HEK293T (cell line): Measurements from ENCODE around the gene NUP37.
A peak's percentile ranks its signal among the peaks of the same experiment; 100 is the strongest.

ENCODE experiments used
- CTCF ChIA-PET: fragments of 350-600 bp; formaldehyde crosslinking; extraction: SDS; loops from one replicate; lab custom pipeline; 2021; ENCODE audit warnings: antibody characterized with exemption, inconsistent platforms; lab: Yijun Ruan, JAX
- POLR2A ChIA-PET: fragments of 350-600 bp; formaldehyde crosslinking; extraction: SDS; loops from one replicate; lab custom pipeline; 2020; ENCODE audit warnings: antibody characterized with exemption, inconsistent platforms; lab: Yijun Ruan, JAX
- DNase-seq: peaks from one replicate; pipeline ENCODE4 v3.0.0; 2012; ENCODE audit warnings: mixed read lengths; ENCODE audit errors: extremely low spot score
- ARNT ChIP-seq: fragments of 450-650 bp; IDR thresholded peaks from 2 replicates; pipeline ENCODE4 v1.6.1; 2017; ENCODE audit warnings: mild to moderate bottlenecking
- BHLHE40 ChIP-seq: fragments of 450-650 bp; IDR thresholded peaks from 2 replicates; pipeline ENCODE4 v1.6.1; 2016; ENCODE audit warnings: mild to moderate bottlenecking, moderate library complexity, borderline replicate concordance
- CTBP1 ChIP-seq: fragments of 450-650 bp; IDR thresholded peaks from 2 replicates; pipeline ENCODE4 v1.6.1; 2016; ENCODE audit warnings: borderline replicate concordance
- ELF4 ChIP-seq: fragments of 450-650 bp; IDR thresholded peaks from 2 replicates; pipeline ENCODE4 v1.6.1; 2017; ENCODE audit warnings: antibody characterized with exemption
- FOXA1 ChIP-seq: fragments of 450-650 bp; IDR thresholded peaks from 2 replicates; pipeline ENCODE4 v1.6.1; 2016; ENCODE audit warnings: mild to moderate bottlenecking
- FOXK2 ChIP-seq: fragments of 450-650 bp; IDR thresholded peaks from 2 replicates; pipeline ENCODE4 v1.6.1; 2016; ENCODE audit warnings: mild to moderate bottlenecking
- FOXM1 ChIP-seq: fragments of 450-650 bp; IDR thresholded peaks from 2 replicates; pipeline ENCODE4 v1.6.1; 2017; ENCODE audit warnings: mild to moderate bottlenecking, borderline replicate concordance
- HDGF ChIP-seq: fragments of 450-650 bp; IDR thresholded peaks from 2 replicates; pipeline ENCODE4 v1.6.1; 2017; ENCODE audit warnings: antibody characterized with exemption, borderline replicate concordance
- L3MBTL2 ChIP-seq: fragments of 450-650 bp; conservative IDR thresholded peaks from 2 replicates; pipeline ENCODE4 v1.6.1; 2016; ENCODE audit warnings: mild to moderate bottlenecking
- LEF1 ChIP-seq: fragments of 450-650 bp; IDR thresholded peaks from 2 replicates; pipeline ENCODE4 v1.6.1; 2017; ENCODE audit warnings: mild to moderate bottlenecking, borderline replicate concordance
- NFRKB ChIP-seq: fragments of 450-650 bp; IDR thresholded peaks from 2 replicates; pipeline ENCODE4 v1.6.1; 2016; ENCODE audit warnings: mild to moderate bottlenecking, moderate library complexity
- PKNOX1 ChIP-seq: fragments of 450-650 bp; IDR thresholded peaks from 2 replicates; pipeline ENCODE4 v1.6.1; 2016
- SP1 ChIP-seq: fragments of 450-650 bp; IDR thresholded peaks from 2 replicates; pipeline ENCODE4 v1.6.1; 2017
- SUZ12 ChIP-seq: fragments of 450-650 bp; IDR thresholded peaks from 2 replicates; pipeline ENCODE4 v1.6.1; 2016; ENCODE audit warnings: mild to moderate bottlenecking
- TARDBP ChIP-seq: fragments of 450-650 bp; IDR thresholded peaks from 2 replicates; pipeline ENCODE4 v1.6.1; 2016
- ZNF384 ChIP-seq: fragments of 450-650 bp; IDR thresholded peaks from 2 replicates; pipeline ENCODE4 v1.6.1; 2016

Gene NUP37

GRCh38 chr12:102061560-102062418 is 58.1 kb downstream of the NUP37 start, which contains the start of gene WASHC3:
Gene WASHC3, minus strand, starts transcription at chr12:102061991. Its CDS starts 29 bp downstream, at chr12:102061962.
- no peak for TF ChIP-seq SP1
- peak; percentile 47; the same call in 1 of the 2 replicates for TF ChIP-seq ELF4
- no peak for TF ChIP-seq SUZ12
- TF ChIP-seq CTBP1, result no peak
- peak; percentile 27; the same call in 1 of the 2 replicates for TF ChIP-seq PKNOX1
- DNase-seq, result peak; percentile 88
- CTCF ChIA-PET, result interaction anchor here (0.7 kb wide), 1 partner anchor 277 kb away, joined by 3 read pairs; no protein-coding TSS in a partner anchor
- POLR2A ChIA-PET, result interaction anchor here (0.6 to 1.5 kb wide), 9 partner anchors 8 to 130 kb away, joined by 3 to 5 read pairs (median 3); partner anchors contain the start of genes NUP37 and PARPBP

DNA sequence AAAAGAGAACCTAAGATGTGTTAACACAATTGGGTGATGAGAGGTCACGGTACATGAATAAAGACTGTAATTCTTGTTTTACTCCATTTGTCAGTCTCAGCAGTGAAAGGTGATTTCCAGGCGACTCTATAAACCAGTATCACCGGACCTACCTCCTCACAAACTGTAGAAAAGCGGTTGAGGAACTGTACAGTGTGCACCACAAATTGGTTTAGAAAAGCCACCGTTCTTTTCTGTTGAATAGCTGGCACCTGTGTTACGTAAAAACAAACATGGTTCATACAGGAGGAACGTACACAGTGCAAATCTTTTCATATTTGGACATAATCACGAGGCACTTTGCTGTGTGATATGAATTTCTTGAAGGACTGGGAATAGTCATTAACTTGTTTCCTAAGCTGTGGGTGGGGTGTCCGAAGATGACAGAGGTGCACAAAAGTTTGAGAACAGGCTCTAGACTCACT is 58.8 kb downstream of the NUP37 start:
- TF ChIP-seq HDGF, result no peak
- no peak for TF ChIP-seq LEF1
- no peak for TF ChIP-seq ARNT
- no peak for TF ChIP-seq PKNOX1
- no peak for TF ChIP-seq ELF4
- TF ChIP-seq FOXA1, result no peak
- no peak for TF ChIP-seq ZNF384
- TF ChIP-seq FOXK2, result no peak
- no peak for TF ChIP-seq L3MBTL2
- no peak for TF ChIP-seq FOXM1
- no peak for TF ChIP-seq SUZ12
- TF ChIP-seq NFRKB, result no peak
- TF ChIP-seq BHLHE40, result no peak
- no peak for TF ChIP-seq CTBP1
- no peak for TF ChIP-seq TARDBP
- TF ChIP-seq SP1, result no peak
- no peak for DNase-seq
- CTCF ChIA-PET, result interaction anchor here (0.7 kb wide), 1 partner anchor 276 kb away, joined by 3 read pairs; no protein-coding TSS in a partner anchor
- POLR2A ChIA-PET, result interaction anchor here (1.1 to 1.5 kb wide), 2 partner anchors 9 to 59 kb away, joined by 4 to 5 read pairs; partner anchors contain the start of genes NUP37 and PARPBP

- DNase-seq, result no peak
- no peak for TF ChIP-seq L3MBTL2
- TF ChIP-seq HDGF, result no peak
- no peak for TF ChIP-seq CTBP1
- no peak for TF ChIP-seq LEF1
- TF ChIP-seq ARNT, result no peak
- TF ChIP-seq FOXK2, result no peak
- no peak for TF ChIP-seq ELF4
- TF ChIP-seq FOXA1, result no peak
- no peak for TF ChIP-seq ZNF384
- no peak for TF ChIP-seq FOXM1
- TF ChIP-seq SP1, result no peak
- no peak for TF ChIP-seq TARDBP
- no peak for TF ChIP-seq BHLHE40
- no peak for TF ChIP-seq NFRKB
- TF ChIP-seq PKNOX1, result no peak
- no peak for TF ChIP-seq SUZ12
- CTCF ChIA-PET, result no interaction called here
- POLR2A ChIA-PET, result no interaction called here
Observed at GRCh38 chr12:102059343-102059742, 60.6 kb downstream of the NUP37 start.

GRCh38 chr12:102054345-102054744 is 65.6 kb downstream of the NUP37 start:
- CTCF ChIA-PET, result no interaction called here
- no peak for DNase-seq
- POLR2A ChIA-PET, result no interaction called here
- TF ChIP-seq ZNF384 (no peak), LEF1 (no peak), CTBP1 (no peak), FOXM1 (no peak), SP1 (no peak), FOXA1 (no peak), BHLHE40 (no peak), NFRKB (no peak), TARDBP (no peak), ELF4 (no peak), L3MBTL2 (no peak)

GRCh38 chr12:102053062-102053349 is 66.9 kb downstream of the NUP37 start:
- ChIA-PET POLR2A (no interaction called here), CTCF (no interaction called here)
- DNase-seq, result no peak
- TF ChIP-seq SUZ12 (no peak), L3MBTL2 (no peak), NFRKB (no peak), HDGF (no peak), BHLHE40 (no peak), CTBP1 (no peak), ELF4 (no peak), LEF1 (no peak), FOXK2 (no peak), SP1 (no peak), ARNT (no peak), PKNOX1 (no peak), FOXM1 (no peak), FOXA1 (no peak)
